Right lobe of liver (tissue), 6 donors: ENCODE measurements around the gene KAZN. TPM values are rescaled to one million over a fixed set of nuclear protein-coding genes. Genes with fewer than 3 reads are reported as not detected.

Source experiments
- ATAC-seq, 4 donors: fragments of 200-7000 bp; cut with Tn5 transposase; one replicate each; pipeline ENCODE4 v1.9.1; 2020; ENCODE audit warnings: mild to moderate bottlenecking in 4 of 4, moderate library complexity in 4 of 4
- DNase-seq, 3 donors: peaks; one replicate each; pipeline ENCODE4 v3.0.0-alpha.2; 2020
- H3K27ac ChIP-seq, 3 donors: fragments of 200-600 bp; one replicate each; pipeline ENCODE4 v1.8.0; 2022
- H3K27me3 ChIP-seq, 2 donors: fragments of 200-600 bp; one replicate each; pipeline ENCODE4 v1.8.0; 2022
- H3K36me3 ChIP-seq, 4 donors: fragments of 200-600 bp; sonication (generic) in 1 of 4; one replicate each; pipeline versions ENCODE4 v1.5.1 to v1.8.0; 2017 to 2022; ENCODE audit warnings: control low read depth in 1 of 4
- H3K4me1 ChIP-seq, 4 donors: fragments of 200-600 bp; sonication (generic) in 1 of 4; one replicate each; pipeline versions ENCODE4 v1.5.1 to v1.8.0; 2017 to 2022; ENCODE audit warnings: control low read depth in 1 of 4
- H3K4me3 ChIP-seq, 3 donors: fragments of 200-600 bp; one replicate each; pipeline ENCODE4 v1.8.0; 2022
- H3K9me3 ChIP-seq, 4 donors: fragments of 200-600 bp; sonication (generic) in 1 of 4; one replicate each; pipeline versions ENCODE4 v1.5.1 to v1.8.0; 2017 to 2022; ENCODE audit warnings: control low read depth in 1 of 4
- CTCF ChIP-seq, 4 donors: fragments of 200-600 bp in 3 of 4; fragments of 450-650 bp in 1 of 4; IDR thresholded peaks; one replicate each; pipeline versions ENCODE4 v1.5.1 to v1.8.0; 2016 to 2022; ENCODE audit warnings: antibody characterized with exemption in 4 of 4, mild to moderate bottlenecking in 2 of 4
- POLR2A ChIP-seq: fragments of 450-650 bp; IDR thresholded peaks from one replicate; pipeline ENCODE4 v1.6.1; 2017; ENCODE audit warnings: antibody characterized with exemption, mild to moderate bottlenecking
- WGBS: methylation state at CpG from one replicate; pipeline ENCODE4 v1.1.6; 2018; ENCODE audit warnings: low coverage, low lambda C conversion rate; ENCODE audit not compliant: insufficient coverage; ENCODE audit errors: missing lambda C conversion rate; 5-methylcytosine and 5-hydroxymethylcytosine counted together
- intact Hi-C, 2 donors: fragments of 100-400 bp; cut with DNase I; formaldehyde crosslinking; loops; one replicate each; pipeline versions ENCODE4 v1.11.2 to v1.14.1; 2022
- total RNA-seq, 6 experiments: library from RNA; depleted of rRNA in 2 of 6; stranded (reverse); fragments of >200 nt in 2 of 6; fragmentation: NEBNext Ultra II Directional in 3 of 6; extraction: Animal tissue kit (Norgen Biotek cat#: 25700) in 3 of 6; gene quantifications; one replicate each; pipeline versions ENCODE4 v1.1.0 to v1.2.4, GENCODE V29; 2016 to 2023
- donor health status: DM: no; HTN: yes; CAD: no.
- donor health status: DM: no; HTN: no; CAD: no.
- donor health status: DM: no; HTN: no; CAD: no.
- donor health status: DM: no; HTN: yes; CAD: no.
- donor health status: DM: no; HTN: yes; CAD: no.

Gene KAZN
- total RNA-seq, 6 experiments from 2014 or later = 1.5 to 7.2 (median 2.7) TPM

- Histone ChIP-seq H3K4me3 (peak overlapping the region; percentile 51 to 59 (median 55)), H3K4me1 (peaks cover 0 to 19% (median 3%) of the 10 kb centered on the region in 4 donors), H3K27ac (peak overlapping the region in 1 of 3 donors; percentile 88), H3K36me3 (no peaks in the 10 kb centered on the region), H3K27me3 (peaks cover 0 to 26% of the 10 kb centered on the region in 2 donors), H3K9me3 (no peaks in the 10 kb centered on the region)
- ATAC-seq = peak in 1 of 4 donors; percentile 7
- DNase-seq = peak in 1 of 3 donors; percentile 51
- intact Hi-C loops = loop anchor here in 1 of 2 donors (10.0 kb wide), 1 partner anchor 120 kb away; no protein-coding TSS in a partner anchor
- TF ChIP-seq POLR2A (no peak), CTCF (IDR thresholded peaks at IDR 0.05) (no peak)
- WGBS = 3% methylated on average over 8 of the region's 37 CpGs
Measured at GRCh38 chr1:15154480-15155036, 556.1 kb downstream of the KAZN start.

- ATAC-seq = no peak
- Histone ChIP-seq H3K4me1 (peaks cover 0 to 19% (median 3%) of the 10 kb centered on the region in 4 donors), H3K36me3 (no peaks in the 10 kb centered on the region), H3K27me3 (peaks cover 0 to 26% of the 10 kb centered on the region in 2 donors), H3K27ac (no peak overlapping the region), H3K9me3 (no peaks in the 10 kb centered on the region), H3K4me3 (peak overlapping the region in 2 of 3 donors; percentile 51 to 59)
- DNase-seq = no peak
- intact Hi-C loops = loop anchor here in 1 of 2 donors (10.0 kb wide), 1 partner anchor 120 kb away; no protein-coding TSS in a partner anchor
- no peak for TF ChIP-seq CTCF (IDR thresholded peaks at IDR 0.05)
- TF ChIP-seq POLR2A = no peak
- 92% methylated on average over 5 of the region's 5 CpGs for WGBS
Measured at GRCh38 chr1:15155191-15155590, 556.7 kb downstream of the KAZN start.

- ATAC-seq (no peak), DNase-seq (no peak)
- Histone ChIP-seq H3K4me1 (peaks cover 0 to 19% (median 3%) of the 10 kb centered on the region in 4 donors), H3K36me3 (no peaks in the 10 kb centered on the region), H3K4me3 (no peak overlapping the region), H3K27me3 (peaks cover 0 to 26% of the 10 kb centered on the region in 2 donors), H3K9me3 (no peaks in the 10 kb centered on the region), H3K27ac (peak overlapping the region in 1 of 3 donors; percentile 38)
- 55% methylated on average over 5 of the region's 11 CpGs for WGBS
- intact Hi-C loops = loop anchor here in 1 of 2 donors (10.0 kb wide), 1 partner anchor 119 kb away; no protein-coding TSS in a partner anchor
- no peak for TF ChIP-seq POLR2A
- no peak for TF ChIP-seq CTCF (IDR thresholded peaks at IDR 0.05)
Measured at GRCh38 chr1:15155888-15156741, 557.6 kb downstream of the KAZN start.

- 72% methylated on average over 8 of the region's 9 CpGs for WGBS
- ATAC-seq = no peak
- no peak for DNase-seq
- intact Hi-C loops = loop anchor here in 1 of 2 donors (10.0 kb wide), 1 partner anchor 118 kb away; no protein-coding TSS in a partner anchor
- Histone ChIP-seq H3K27me3 (peaks cover 0 to 26% of the 10 kb centered on the region in 2 donors), H3K27ac (no peak overlapping the region), H3K4me3 (no peak overlapping the region), H3K4me1 (peaks cover 0 to 19% (median 3%) of the 10 kb centered on the region in 4 donors), H3K9me3 (no peaks in the 10 kb centered on the region), H3K36me3 (no peaks in the 10 kb centered on the region)
- no peak for TF ChIP-seq POLR2A
- no peak for TF ChIP-seq CTCF (IDR thresholded peaks at IDR 0.05)
Measured at GRCh38 chr1:15156807-15157380, 558.4 kb downstream of the KAZN start.
